ENCODE data around the gene RASL10B. TPM values are rescaled to one million over a fixed set of nuclear protein-coding genes. Genes with fewer than 3 reads are reported as not detected.
A peak's percentile ranks its signal among the peaks of the same experiment; 100 is the strongest.

RASL10B gene
- total RNA-seq, 6 experiments from 2014 or later, result 1.7 to 5.0 (median 1.8) TPM

GRCh38 chr17:35705230-35705629 lies 26.2 kb upstream of the RASL10B start:
- no peaks in the 10 kb centered on the region for H3K4me1 Mint-ChIP-seq (ENCODE audit: low read depth)
- TF ChIP-seq, protein P1, sequence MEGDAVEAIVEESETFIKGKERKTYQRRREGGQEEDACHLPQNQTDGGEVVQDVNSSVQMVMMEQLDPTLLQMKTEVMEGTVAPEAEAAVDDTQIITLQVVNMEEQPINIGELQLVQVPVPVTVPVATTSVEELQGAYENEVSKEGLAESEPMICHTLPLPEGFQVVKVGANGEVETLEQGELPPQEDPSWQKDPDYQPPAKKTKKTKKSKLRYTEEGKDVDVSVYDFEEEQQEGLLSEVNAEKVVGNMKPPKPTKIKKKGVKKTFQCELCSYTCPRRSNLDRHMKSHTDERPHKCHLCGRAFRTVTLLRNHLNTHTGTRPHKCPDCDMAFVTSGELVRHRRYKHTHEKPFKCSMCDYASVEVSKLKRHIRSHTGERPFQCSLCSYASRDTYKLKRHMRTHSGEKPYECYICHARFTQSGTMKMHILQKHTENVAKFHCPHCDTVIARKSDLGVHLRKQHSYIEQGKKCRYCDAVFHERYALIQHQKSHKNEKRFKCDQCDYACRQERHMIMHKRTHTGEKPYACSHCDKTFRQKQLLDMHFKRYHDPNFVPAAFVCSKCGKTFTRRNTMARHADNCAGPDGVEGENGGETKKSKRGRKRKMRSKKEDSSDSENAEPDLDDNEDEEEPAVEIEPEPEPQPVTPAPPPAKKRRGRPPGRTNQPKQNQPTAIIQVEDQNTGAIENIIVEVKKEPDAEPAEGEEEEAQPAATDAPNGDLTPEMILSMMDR (IDR thresholded peaks at IDR 0.05), result no peak
- peaks cover 10% of the 10 kb centered on the region for H3K36me3 Mint-ChIP-seq (ENCODE audit: low read depth)
- H3K9me3 Mint-ChIP-seq, result no peaks in the 10 kb centered on the region
- DNase-seq, result no peak
- no peaks in the 10 kb centered on the region for H3K27me3 Mint-ChIP-seq (ENCODE audit: insufficient read depth)
- no peak overlapping the region for H3K27ac Mint-ChIP-seq
- no peak overlapping the region for H3K4me3 Mint-ChIP-seq

DNA sequence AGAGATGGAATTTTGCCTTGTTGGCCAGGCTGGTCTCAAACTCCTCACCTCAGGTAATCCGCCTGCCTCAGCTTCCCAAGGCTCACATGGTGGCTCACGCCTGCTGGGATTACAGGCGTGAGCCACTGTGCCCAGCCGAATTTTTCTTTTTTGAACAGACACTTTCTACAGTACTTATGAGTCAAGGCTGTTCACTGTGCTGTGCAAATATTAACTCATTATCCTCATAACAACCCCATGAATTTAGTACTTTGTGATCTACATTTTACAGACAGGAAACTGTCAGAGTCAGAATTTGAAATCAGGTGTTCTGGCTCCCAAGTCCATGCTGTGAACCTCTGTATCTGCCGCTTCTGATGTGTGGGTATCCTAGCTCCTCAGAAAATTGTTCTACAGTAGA lies 25.7 kb upstream of the RASL10B start:
- no peaks in the 10 kb centered on the region for H3K9me3 Mint-ChIP-seq
- no peaks in the 10 kb centered on the region for H3K4me1 Mint-ChIP-seq (ENCODE audit: low read depth)
- TF ChIP-seq, protein P1 (IDR thresholded peaks at IDR 0.05), result no peak
- no peak overlapping the region for H3K4me3 Mint-ChIP-seq
- no peaks in the 10 kb centered on the region for H3K27me3 Mint-ChIP-seq (ENCODE audit: insufficient read depth)
- H3K36me3 Mint-ChIP-seq (ENCODE audit: low read depth), result peaks cover 14% of the 10 kb centered on the region
- no peak for DNase-seq
- H3K27ac Mint-ChIP-seq, result no peak overlapping the region

DNA sequence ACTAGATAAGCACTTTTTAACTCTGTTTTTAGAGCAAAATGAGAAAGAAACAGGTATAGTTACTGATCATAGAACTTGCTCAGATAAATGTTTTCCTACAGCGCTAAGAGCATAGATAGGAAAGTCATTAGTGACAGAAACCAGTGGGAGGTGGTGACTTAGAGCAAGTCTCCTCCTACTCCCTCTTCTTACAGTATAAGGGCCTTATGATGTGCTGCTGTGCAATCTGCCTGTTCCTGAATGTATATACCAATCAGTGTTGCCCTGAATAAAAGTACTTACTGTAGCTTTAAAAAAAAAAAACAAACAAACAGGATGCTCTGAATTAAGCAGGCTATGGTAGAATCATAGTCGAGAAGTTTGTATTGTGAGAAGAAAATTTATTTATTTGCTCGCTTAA lies 23.3 kb upstream of the RASL10B start:
- Mint-ChIP-seq H3K4me3 (no peak overlapping the region), H3K36me3 (ENCODE audit: low read depth) (peaks cover 5% of the 10 kb centered on the region), H3K9me3 (no peaks in the 10 kb centered on the region), H3K27me3 (ENCODE audit: insufficient read depth) (no peaks in the 10 kb centered on the region), H3K27ac (no peak overlapping the region), H3K4me1 (ENCODE audit: low read depth) (peaks cover 4% of the 10 kb centered on the region; the same call in 1 of the 2 replicates)
- no peak for DNase-seq
- TF ChIP-seq, protein P1 (IDR thresholded peaks at IDR 0.05), result no peak

DNA sequence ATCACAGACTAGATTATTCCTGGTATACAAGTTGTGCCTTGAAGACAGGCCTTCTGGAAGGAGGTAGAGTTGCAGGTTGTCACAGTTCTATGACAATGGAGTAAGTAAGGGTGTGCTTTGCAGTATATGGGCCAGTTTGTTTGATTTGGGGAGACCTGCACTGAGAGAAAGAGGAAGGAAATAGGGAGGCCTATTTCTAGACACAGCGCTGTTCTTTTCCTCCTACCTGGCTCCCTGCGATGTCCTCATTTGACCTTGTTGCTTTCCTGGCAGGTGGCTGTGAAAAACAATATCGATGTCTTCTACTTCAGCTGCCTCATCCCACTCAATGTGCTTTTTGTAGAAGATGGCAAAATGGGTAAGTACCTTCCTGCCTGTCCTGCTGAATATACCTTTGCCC lies 22.5 kb upstream of the RASL10B start:
- Mint-ChIP-seq H3K4me3 (no peak overlapping the region), H3K27ac (no peak overlapping the region), H3K9me3 (no peaks in the 10 kb centered on the region), H3K27me3 (ENCODE audit: insufficient read depth) (no peaks in the 10 kb centered on the region), H3K36me3 (ENCODE audit: low read depth) (peaks cover 5% of the 10 kb centered on the region), H3K4me1 (ENCODE audit: low read depth) (peaks cover 4% of the 10 kb centered on the region; the same call in 1 of the 2 replicates)
- DNase-seq, result no peak
- TF ChIP-seq, protein P1 (IDR thresholded peaks at IDR 0.05), result no peak

DNA sequence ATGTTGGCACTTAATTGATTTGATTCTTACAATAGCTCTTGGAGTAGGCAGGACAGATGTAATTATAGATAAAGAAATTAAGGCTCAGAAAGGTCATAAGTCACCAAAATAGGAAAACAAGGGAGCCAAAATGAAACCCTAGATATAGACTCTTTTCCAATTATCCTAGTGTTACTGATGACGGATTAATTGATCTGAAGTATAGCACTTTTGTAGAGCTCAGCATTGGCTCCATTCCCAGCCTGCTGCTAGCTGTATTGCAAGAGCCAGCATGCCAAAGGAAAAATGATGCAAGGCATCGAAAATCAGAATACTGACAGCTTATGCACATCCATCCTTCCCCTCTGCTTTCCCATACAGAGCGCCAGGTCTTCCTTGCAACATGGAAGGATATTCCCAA lies 21.6 kb upstream of the RASL10B start:
- H3K4me3 Mint-ChIP-seq, result no peak overlapping the region
- H3K36me3 Mint-ChIP-seq (ENCODE audit: low read depth), result peaks cover 5% of the 10 kb centered on the region
- TF ChIP-seq, protein P1 (IDR thresholded peaks at IDR 0.05), result no peak
- H3K4me1 Mint-ChIP-seq (ENCODE audit: low read depth), result peaks cover 4% of the 10 kb centered on the region; the same call in 1 of the 2 replicates
- DNase-seq, result no peak
- H3K27me3 Mint-ChIP-seq (ENCODE audit: insufficient read depth), result no peaks in the 10 kb centered on the region
- no peaks in the 10 kb centered on the region for H3K9me3 Mint-ChIP-seq
- H3K27ac Mint-ChIP-seq, result no peak overlapping the region

DNA sequence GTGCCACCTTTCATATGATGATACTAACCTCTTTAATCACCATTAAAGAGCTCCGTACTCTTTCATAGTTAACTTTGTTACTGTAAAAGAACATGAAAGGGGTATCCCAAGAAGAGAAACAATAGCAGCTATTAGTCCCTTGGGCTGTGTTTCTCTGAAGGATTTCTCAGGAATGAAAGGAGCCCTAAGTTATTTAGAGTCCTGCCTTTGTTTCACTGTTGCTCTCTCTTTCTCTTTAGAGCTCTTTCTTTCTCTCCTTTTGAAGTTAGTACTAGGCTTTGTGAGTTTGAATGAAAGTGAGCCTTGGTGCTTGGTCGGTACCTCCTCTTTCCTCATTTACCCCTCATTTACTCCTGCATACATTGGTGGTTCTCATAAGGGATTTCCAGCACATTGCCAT lies 20.5 kb upstream of the RASL10B start:
- H3K27me3 Mint-ChIP-seq (ENCODE audit: insufficient read depth), result no peaks in the 10 kb centered on the region
- peak overlapping the region; percentile 34; the same call in 1 of the 2 replicates for H3K27ac Mint-ChIP-seq
- no peak for DNase-seq
- peaks cover 4% of the 10 kb centered on the region; the same call in 1 of the 2 replicates for H3K4me1 Mint-ChIP-seq (ENCODE audit: low read depth)
- no peak overlapping the region for H3K4me3 Mint-ChIP-seq
- H3K9me3 Mint-ChIP-seq, result no peaks in the 10 kb centered on the region
- TF ChIP-seq, protein P1 (IDR thresholded peaks at IDR 0.05), result no peak
- H3K36me3 Mint-ChIP-seq (ENCODE audit: low read depth), result peaks cover 5% of the 10 kb centered on the region

Measured in HFFc6 (cell line).